GM06990 (cell line): ENCODE data around the gene RBM10.

Source experiments
- DNase-seq: peaks from one replicate; pipeline ENCODE4 v3.0.0-alpha.2; 2011; ENCODE audit not compliant: insufficient read length; ENCODE audit errors: extremely low read depth
- H3K27me3 ChIP-seq: replicated peaks from 2 replicates; pipeline ENCODE4 v1.6.0; 2011; ENCODE audit warnings: low read length; ENCODE audit not compliant: control insufficient read depth, insufficient read depth
- H3K36me3 ChIP-seq: 2 replicates; pipeline ENCODE4 v1.5.1; 2011; ENCODE audit warnings: low read length; ENCODE audit not compliant: control insufficient read depth, insufficient read depth
- H3K4me3 ChIP-seq: replicated peaks from 2 replicates; pipeline ENCODE4 v1.5.1; 2011; ENCODE audit warnings: low read depth, mild to moderate bottlenecking, control low read depth, low read length
- TF ChIP-seq, protein P1 (sequence below): IDR thresholded peaks from 2 replicates; pipeline ENCODE4 v1.5.1; 2011; ENCODE audit warnings: low read length, control low read depth, mild to moderate bottlenecking, inconsistent platforms; ENCODE audit not compliant: insufficient read depth, poor library complexity, severe bottlenecking

Gene RBM10

DNA sequence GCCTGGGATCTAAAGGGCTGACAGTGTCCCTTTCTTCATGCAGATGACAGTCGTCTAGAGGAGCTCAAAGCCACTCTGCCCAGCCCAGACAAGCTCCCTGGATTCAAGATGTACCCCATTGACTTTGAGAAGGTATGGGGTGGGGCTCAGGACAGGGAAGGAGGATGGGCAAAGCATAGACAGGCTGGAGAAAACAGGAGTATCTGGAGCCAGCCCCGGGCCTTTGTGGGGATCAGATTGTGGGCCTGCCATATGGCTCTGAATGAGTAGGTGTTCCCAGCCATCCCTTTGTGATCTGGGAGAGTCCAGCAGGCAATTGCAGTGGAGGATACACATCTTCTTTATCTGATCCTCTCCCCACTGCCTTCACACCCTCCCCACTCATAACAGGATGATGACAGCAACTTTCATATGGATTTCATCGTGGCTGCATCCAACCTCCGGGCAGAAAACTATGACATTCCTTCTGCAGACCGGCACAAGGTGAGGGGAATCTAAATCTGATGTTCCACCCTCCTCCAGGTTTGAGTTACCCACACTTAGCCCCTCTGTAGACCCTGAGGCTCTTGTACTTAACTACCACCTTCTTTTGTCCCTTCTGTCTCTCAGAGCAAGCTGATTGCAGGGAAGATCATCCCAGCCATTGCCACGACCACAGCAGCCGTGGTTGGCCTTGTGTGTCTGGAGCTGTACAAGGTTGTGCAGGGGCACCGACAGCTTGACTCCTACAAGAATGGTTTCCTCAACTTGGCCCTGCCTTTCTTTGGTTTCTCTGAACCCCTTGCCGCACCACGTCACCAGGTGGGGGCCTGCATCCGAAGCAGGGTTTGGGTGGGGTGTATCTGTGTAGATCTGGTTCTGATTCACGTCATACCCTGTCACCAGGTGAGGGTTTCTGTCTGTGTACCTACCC is 67.6 kb downstream of the RBM10 start:
- Histone ChIP-seq H3K27me3 (no peaks in the 10 kb centered on the region), H3K36me3 (peaks cover 64% of the 10 kb centered on the region), H3K4me3 (no peak overlapping the region)
- DNase-seq: no peak
- TF ChIP-seq, protein P1, sequence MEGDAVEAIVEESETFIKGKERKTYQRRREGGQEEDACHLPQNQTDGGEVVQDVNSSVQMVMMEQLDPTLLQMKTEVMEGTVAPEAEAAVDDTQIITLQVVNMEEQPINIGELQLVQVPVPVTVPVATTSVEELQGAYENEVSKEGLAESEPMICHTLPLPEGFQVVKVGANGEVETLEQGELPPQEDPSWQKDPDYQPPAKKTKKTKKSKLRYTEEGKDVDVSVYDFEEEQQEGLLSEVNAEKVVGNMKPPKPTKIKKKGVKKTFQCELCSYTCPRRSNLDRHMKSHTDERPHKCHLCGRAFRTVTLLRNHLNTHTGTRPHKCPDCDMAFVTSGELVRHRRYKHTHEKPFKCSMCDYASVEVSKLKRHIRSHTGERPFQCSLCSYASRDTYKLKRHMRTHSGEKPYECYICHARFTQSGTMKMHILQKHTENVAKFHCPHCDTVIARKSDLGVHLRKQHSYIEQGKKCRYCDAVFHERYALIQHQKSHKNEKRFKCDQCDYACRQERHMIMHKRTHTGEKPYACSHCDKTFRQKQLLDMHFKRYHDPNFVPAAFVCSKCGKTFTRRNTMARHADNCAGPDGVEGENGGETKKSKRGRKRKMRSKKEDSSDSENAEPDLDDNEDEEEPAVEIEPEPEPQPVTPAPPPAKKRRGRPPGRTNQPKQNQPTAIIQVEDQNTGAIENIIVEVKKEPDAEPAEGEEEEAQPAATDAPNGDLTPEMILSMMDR: no peak

DNA sequence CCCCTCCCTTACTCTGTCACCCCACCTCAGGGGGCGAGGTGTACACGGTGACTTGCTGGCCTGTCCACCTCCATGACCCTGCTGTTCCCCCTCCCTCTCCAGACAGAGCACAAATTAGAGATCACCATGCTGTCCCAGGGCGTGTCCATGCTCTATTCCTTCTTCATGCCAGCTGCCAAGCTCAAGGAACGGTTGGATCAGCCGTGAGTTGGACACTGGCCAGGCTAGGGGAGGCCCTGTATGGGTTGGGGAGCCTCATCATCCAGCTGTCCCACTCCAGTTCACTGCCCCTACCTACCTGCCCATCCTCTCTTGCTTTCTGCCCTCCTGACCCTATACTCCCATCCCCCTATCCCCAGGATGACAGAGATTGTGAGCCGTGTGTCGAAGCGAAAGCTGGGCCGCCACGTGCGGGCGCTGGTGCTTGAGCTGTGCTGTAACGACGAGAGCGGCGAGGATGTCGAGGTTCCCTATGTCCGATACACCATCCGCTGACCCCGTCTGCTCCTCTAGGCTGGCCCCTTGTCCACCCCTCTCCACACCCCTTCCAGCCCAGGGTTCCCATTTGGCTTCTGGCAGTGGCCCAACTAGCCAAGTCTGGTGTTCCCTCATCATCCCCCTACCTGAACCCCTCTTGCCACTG is 69.5 kb downstream of the RBM10 start:
- TF ChIP-seq, protein P1: no peak
- no peak overlapping the region for H3K4me3 ChIP-seq
- no peaks in the 10 kb centered on the region for H3K27me3 ChIP-seq
- DNase-seq: no peak
- peaks cover 50% of the 10 kb centered on the region for H3K36me3 ChIP-seq

DNA sequence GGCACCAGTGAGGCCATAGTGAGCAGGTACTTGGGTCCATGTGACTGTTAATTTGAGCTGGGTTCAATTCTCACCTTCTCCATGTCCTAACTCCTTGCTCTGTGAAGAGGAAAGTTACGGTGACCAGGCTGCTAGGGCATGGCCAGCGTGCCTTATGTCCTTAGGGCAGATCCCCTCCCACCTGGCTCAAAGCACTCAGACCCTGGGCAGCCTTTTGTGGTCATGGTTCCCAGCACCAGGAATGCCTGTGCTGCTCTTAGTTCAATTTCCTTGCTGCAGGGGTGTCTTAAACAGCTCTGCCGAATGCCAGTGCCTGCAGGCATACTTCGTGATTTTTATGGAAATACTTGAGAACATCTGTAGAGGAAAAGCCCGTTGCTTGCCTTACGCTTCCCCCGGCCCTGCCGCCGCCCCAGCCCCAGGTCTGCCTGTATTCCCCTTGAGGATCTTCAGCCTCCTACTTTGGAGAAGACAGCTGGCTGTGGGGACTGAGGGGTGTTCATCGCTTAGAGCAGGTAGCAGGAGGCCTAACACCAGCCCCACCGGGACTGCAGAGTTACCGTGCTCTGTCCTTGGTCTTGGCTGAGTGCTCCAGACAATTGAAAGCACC is 70.4 kb downstream of the RBM10 start:
- TF ChIP-seq, protein P1: no peak
- no peak overlapping the region for H3K4me3 ChIP-seq
- H3K27me3 ChIP-seq: no peaks in the 10 kb centered on the region
- DNase-seq: no peak
- peaks cover 44% of the 10 kb centered on the region for H3K36me3 ChIP-seq

DNA sequence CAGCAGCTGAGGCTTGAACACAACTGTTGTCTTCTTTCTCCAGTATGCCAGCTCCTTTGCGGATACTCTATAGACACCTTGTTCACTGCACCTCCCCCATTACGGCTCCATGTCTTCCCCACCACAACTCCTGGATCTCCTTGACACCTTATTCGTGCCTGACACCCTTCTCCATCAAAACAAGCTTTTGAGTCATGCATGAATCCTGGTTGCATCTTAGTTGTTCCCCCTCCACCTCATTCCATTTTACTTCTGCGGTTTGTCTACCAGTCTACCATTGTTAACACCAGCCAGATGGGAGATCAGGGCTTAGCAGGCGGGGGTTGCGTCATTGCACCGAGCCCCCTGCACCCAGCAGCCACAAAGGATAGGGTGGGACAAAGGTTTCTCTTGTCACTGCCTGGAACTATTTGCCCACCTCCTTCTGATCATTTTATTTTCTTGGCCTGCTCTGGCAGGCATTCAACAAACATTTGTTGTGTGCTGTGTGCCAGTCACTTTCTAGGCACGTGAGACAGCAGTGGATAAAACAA is 71.4 kb downstream of the RBM10 start:
- peaks cover 35% of the 10 kb centered on the region for H3K36me3 ChIP-seq
- TF ChIP-seq, protein P1: no peak
- no peaks in the 10 kb centered on the region for H3K27me3 ChIP-seq
- no peak overlapping the region for H3K4me3 ChIP-seq
- DNase-seq: no peak

DNA sequence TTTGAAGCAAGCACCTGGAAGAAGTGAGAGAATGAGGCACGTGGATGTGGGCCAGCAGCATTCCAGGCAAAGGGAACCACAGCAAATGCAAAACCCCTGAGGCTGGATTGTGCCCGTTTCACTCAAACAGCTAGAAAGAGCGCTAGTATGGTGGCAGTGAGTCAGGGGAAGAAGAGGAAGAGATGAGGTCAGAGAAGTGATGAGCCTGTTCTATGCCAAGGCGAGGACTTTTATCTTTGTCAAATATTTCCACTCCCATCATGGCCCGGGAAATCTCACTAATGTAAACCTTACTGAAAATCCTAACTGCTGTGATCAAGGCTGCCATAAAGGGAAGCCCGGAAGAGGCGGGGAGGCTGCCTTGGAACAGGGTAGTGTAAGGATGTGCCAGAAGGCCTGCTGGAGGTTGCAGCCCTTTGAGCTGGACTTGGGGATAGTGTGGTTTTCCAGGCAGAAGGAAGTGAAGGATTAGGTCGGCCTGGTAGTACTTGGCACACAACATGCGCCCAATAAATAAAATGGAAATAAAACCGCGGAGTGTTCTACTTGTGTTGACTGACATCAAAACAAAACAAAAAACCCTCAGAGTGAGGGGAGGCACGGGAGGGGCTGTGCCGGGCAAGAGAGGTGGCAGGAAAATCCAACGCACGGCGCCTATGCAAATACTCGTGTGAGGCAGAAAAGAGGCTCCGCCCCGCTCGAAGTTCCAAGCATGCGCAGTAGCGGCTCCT is 72.3 kb downstream of the RBM10 start:
- H3K4me3 ChIP-seq: no peak overlapping the region
- no peaks in the 10 kb centered on the region for H3K27me3 ChIP-seq
- no peak for DNase-seq
- TF ChIP-seq, protein P1: no peak
- H3K36me3 ChIP-seq: peaks cover 32% of the 10 kb centered on the region
